Heart right ventricle (tissue), 16 donors: ENCODE results near the gene PABPN1. TPM values are rescaled to one million over a fixed set of nuclear protein-coding genes. Genes with fewer than 3 reads are reported as not detected.

ENCODE experiments used
- ATAC-seq, 8 donors: fragments of 200-7000 bp; cut with Tn5 transposase; one replicate each; pipeline ENCODE4 v1.9.1; 2020; ENCODE audit warnings: mild to moderate bottlenecking in 8 of 8, moderate library complexity in 8 of 8, moderate number of reproducible peaks in 1 of 8
- DNase-seq, 2 donors: peaks; one replicate each; pipeline ENCODE4 v3.0.0-alpha.2; 2020
- H3K27ac ChIP-seq, 10 donors: fragments of 200-600 bp; sonication (generic) in 2 of 10; one replicate each; pipeline versions ENCODE4 v1.5.0 to v1.8.0; 2020 to 2022; ENCODE audit warnings: mild to moderate bottlenecking in 3 of 10
- H3K27me3 ChIP-seq, 7 donors: fragments of 200-600 bp; one replicate each; pipeline ENCODE4 v1.8.0; 2021 to 2022; ENCODE audit warnings: mild to moderate bottlenecking in 2 of 7
- H3K36me3 ChIP-seq, 9 donors: fragments of 200-600 bp; sonication (generic) in 1 of 9; one replicate each; pipeline versions ENCODE4 v1.5.0 to v1.8.0; 2020 to 2022; ENCODE audit warnings: mild to moderate bottlenecking in 2 of 9
- H3K4me1 ChIP-seq, 9 donors: fragments of 200-600 bp; sonication (generic) in 1 of 9; one replicate each; pipeline versions ENCODE4 v1.5.0 to v1.8.0; 2020 to 2022; ENCODE audit warnings: mild to moderate bottlenecking in 4 of 9
- H3K4me3 ChIP-seq, 10 donors: fragments of 200-600 bp; sonication (generic) in 2 of 10; one replicate each; pipeline versions ENCODE4 v1.5.0 to v1.8.0; 2020 to 2022; ENCODE audit warnings: mild to moderate bottlenecking in 7 of 10, moderate library complexity in 2 of 10
- H3K9me3 ChIP-seq, 11 donors: fragments of 200-600 bp in 10 of 11; sonication (generic) in 2 of 11; one replicate each; pipeline versions ENCODE4 v1.5.0 to v1.8.0; 2013 to 2022; ENCODE audit warnings: mild to moderate bottlenecking in 2 of 11, control low read depth in 1 of 11, moderate library complexity in 1 of 11
- WGBS, 2 donors: extraction: QIAGEN DNeasy Blood & Tissue Kit; methylation state at CpG; one replicate each; pipeline ENCODE4 v1.1.7; 2013; ENCODE audit warnings: inconsistent platforms in 1 of 2; 5-methylcytosine and 5-hydroxymethylcytosine counted together
- intact Hi-C, 10 donors: fragments of 100-400 bp; cut with DNase I; formaldehyde crosslinking; loops; one replicate each; pipeline versions ENCODE4 v1.11.1 to v1.14.2; 2022
- polyA plus RNA-seq, 2 donors: library from polyadenylated mRNA; stranded (reverse); fragments of 200-250 nt; gene quantifications; one replicate each; pipeline ENCODE4 v1.2.3, GENCODE V29; 2013
- total RNA-seq, 10 donors: library from RNA; stranded (reverse); fragmentation: NEBNext Ultra II Directional in 3 of 10; extraction: Animal tissue kit (Norgen Biotek cat#: 25700) in 3 of 10; gene quantifications; one replicate each; pipeline versions ENCODE4 v1.2.1 to v1.2.4, GENCODE V29; 2021 to 2023
- TF ChIP-seq, protein P1 (sequence below), 9 donors: fragments of 200-600 bp; sonication (generic) in 2 of 9; IDR thresholded peaks; one replicate each; pipeline versions ENCODE4 v1.5.0 to v1.8.0; 2021 to 2022; ENCODE audit warnings: antibody characterized with exemption in 9 of 9, mild to moderate bottlenecking in 5 of 9, moderate library complexity in 1 of 9
- donor health status: Arrhythmogenic right ventricular cardiomyopathy.
- donor health status: ischemic (EF 13 %, LVEDD 7.1; RV severe dilation, severe dysfunction).
- donor health status: healthy with polysubstance abuse.
- donor health status: DM: no; HTN: yes; CAD: no.
- donor health status: DM: no; HTN: no; CAD: no.
- donor health status: ischemic (EF 25% LVEDD 6.9; RV normal size, moderate dysfunction).
- donor health status: ischemic (EF 25% LVEDD 5.7; RV mildly dilated, moderate dysfunction).
- donor health status: healthy.
- donor health status: DM: yes; HTN: yes; CAD: no.
- donor health status: Ischemic cardiomyopathy.
- donor health status: ischemic (EF 35%, LVEDD 5.7; RV mildly dilated, moderate dysfunction).
- donor health status: nonischemic (EF 11% LVEDD 7.7; RV severe dilation, severe dysfunction).
- donor health status: DM: yes; HTN: yes; CAD: no.
- donor health status: PGD.
- donor health status: ischemic (EF 29% LVEDD 5.4; RV normal size, mild dysfunction).
- donor health status: nonischemic (EF 23%, LVEDD 6.1; RV moderate dilation, normal function).

Gene PABPN1
- total and polyA plus RNA-seq, 12 donors: 57.0 to 196 (median 68.6) TPM

DNA sequence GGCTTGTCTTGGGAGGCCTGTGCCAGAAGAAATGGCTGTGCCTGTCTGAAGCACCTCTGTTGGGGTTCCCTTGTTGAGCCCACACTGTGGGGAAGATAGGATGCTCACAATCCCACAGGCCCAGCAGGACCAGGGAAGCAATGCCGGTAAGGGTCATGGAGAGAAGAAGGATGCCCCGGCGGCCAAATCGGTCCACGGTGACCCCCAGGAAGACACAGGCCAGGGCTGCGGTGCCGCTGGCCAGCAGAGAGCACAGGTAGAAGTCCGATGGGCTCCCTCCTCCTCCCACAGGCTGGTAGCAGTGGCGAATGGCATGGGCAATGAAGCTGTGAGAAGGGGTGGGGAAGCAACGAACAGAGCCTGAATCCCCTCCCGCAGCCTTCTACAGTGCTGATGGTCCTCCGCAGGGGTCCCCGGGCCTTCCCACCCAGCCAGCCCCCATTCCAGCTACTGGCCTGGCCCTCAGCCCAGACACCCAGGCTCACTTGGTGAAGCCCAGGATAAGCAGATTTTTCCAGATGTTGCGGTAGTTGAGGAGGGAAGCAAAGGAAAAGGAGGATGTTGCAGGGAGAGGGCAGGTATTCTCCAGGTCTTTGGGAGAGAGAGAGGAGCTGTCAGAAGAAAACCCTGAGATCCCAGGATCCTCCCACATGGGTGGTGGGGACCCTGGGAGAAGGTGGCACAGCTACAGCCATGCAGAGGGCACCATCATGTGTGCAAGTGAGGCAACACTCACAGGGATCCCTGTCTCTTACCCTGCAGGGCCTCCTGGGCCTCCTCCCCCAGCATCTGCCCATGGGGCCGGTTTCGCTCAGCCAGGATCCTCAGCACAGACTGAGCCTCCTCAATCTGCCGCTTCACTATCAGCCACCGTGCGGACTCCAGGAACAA, 26.4 kb downstream of the PABPN1 start:
- Histone ChIP-seq H3K36me3 (no peaks in the 10 kb centered on the region), H3K27me3 (peaks cover 0 to 23% (median 0%) of the 10 kb centered on the region in 7 donors), H3K4me3 (no peak overlapping the region), H3K4me1 (peaks cover 0 to 12% (median 9%) of the 10 kb centered on the region in 9 donors), H3K27ac (no peak overlapping the region), H3K9me3 (no peaks in the 10 kb centered on the region)
- ATAC-seq: peak in 1 of 8 donors; percentile 1
- 94 to 95% methylated on average over 19 of the region's 19 CpGs for WGBS, 2 donors
- intact Hi-C loops: no loop called here
- TF ChIP-seq, protein P1, sequence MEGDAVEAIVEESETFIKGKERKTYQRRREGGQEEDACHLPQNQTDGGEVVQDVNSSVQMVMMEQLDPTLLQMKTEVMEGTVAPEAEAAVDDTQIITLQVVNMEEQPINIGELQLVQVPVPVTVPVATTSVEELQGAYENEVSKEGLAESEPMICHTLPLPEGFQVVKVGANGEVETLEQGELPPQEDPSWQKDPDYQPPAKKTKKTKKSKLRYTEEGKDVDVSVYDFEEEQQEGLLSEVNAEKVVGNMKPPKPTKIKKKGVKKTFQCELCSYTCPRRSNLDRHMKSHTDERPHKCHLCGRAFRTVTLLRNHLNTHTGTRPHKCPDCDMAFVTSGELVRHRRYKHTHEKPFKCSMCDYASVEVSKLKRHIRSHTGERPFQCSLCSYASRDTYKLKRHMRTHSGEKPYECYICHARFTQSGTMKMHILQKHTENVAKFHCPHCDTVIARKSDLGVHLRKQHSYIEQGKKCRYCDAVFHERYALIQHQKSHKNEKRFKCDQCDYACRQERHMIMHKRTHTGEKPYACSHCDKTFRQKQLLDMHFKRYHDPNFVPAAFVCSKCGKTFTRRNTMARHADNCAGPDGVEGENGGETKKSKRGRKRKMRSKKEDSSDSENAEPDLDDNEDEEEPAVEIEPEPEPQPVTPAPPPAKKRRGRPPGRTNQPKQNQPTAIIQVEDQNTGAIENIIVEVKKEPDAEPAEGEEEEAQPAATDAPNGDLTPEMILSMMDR (IDR thresholded peaks at IDR 0.05): no peak
- no peak for DNase-seq

DNA sequence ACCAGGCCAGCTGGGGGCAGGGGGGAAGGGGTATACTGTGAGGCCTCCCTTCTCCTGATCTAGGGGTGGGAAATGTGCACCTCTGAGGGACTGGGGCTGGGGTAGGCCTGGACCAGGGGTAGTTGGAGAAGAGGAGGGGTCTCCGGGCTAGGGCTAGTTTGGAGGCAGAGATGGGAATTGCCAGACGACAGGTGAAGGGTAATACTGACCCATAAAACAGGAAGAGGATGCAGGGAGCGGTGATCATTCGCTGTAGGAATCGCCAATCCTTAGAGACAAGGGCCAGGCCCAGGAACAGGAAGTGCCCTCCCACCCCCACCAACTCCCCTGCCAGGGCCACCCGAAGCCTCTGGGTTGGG, 27.0 kb downstream of the PABPN1 start:
- peaks cover 0 to 30% (median 0%) of the 10 kb centered on the region in 7 donors for H3K27me3 ChIP-seq
- H3K27ac ChIP-seq: no peak overlapping the region
- DNase-seq: no peak
- no peaks in the 10 kb centered on the region for H3K36me3 ChIP-seq
- TF ChIP-seq, protein P1 (IDR thresholded peaks at IDR 0.05): no peak
- no peak overlapping the region for H3K4me3 ChIP-seq
- intact Hi-C loops: no loop called here
- H3K9me3 ChIP-seq: no peaks in the 10 kb centered on the region
- ATAC-seq: no peak
- 85% methylated on average over 6 of the region's 6 CpGs for WGBS, 2 donors
- peaks cover 0 to 18% (median 9%) of the 10 kb centered on the region in 9 donors for H3K4me1 ChIP-seq

DNA sequence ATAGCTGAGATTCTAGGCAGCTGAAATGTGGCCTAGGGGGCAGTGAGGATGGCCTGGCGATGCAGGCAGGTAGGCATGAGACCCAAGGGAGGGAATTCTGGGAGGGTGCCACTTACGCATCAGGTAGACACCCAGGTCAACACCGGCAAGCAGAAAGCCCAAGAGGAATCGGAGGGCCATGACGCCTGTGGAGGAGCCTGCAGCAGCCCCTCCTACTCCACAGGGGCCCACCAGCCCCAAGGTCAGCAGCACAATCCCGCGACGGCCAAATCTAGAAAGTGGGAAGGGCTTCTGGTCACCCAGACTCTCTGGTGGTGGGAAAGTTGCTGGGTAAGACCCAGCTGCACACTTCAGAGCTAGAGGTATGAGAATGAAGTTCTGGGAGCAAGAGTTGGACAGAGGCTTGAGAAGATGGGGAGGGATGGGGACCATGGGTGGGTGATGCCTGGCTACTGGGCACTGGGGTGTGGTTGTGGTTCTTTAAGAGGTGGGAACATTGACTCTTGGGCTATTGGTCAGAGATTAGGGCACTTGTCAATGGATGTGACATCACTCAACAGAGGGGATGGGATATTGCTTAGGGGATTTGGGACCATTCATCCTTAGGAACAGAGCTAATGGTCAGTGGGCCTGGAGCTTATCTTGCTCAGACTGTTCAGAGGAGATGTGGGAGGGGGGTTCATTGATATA, 28.0 kb downstream of the PABPN1 start:
- TF ChIP-seq, protein P1 (IDR thresholded peaks at IDR 0.05): no peak
- ATAC-seq (no peak), DNase-seq (no peak)
- H3K4me1 ChIP-seq: peaks cover 0 to 20% (median 9%) of the 10 kb centered on the region in 9 donors
- WGBS, 2 donors: 87 to 96% methylated on average over 8 of the region's 8 CpGs
- no peaks in the 10 kb centered on the region for H3K36me3 ChIP-seq
- H3K27me3 ChIP-seq: peaks cover 0 to 39% (median 0%) of the 10 kb centered on the region in 7 donors
- no peak overlapping the region for H3K4me3 ChIP-seq
- intact Hi-C loops: no loop called here
- no peak overlapping the region for H3K27ac ChIP-seq
- no peaks in the 10 kb centered on the region for H3K9me3 ChIP-seq

DNA sequence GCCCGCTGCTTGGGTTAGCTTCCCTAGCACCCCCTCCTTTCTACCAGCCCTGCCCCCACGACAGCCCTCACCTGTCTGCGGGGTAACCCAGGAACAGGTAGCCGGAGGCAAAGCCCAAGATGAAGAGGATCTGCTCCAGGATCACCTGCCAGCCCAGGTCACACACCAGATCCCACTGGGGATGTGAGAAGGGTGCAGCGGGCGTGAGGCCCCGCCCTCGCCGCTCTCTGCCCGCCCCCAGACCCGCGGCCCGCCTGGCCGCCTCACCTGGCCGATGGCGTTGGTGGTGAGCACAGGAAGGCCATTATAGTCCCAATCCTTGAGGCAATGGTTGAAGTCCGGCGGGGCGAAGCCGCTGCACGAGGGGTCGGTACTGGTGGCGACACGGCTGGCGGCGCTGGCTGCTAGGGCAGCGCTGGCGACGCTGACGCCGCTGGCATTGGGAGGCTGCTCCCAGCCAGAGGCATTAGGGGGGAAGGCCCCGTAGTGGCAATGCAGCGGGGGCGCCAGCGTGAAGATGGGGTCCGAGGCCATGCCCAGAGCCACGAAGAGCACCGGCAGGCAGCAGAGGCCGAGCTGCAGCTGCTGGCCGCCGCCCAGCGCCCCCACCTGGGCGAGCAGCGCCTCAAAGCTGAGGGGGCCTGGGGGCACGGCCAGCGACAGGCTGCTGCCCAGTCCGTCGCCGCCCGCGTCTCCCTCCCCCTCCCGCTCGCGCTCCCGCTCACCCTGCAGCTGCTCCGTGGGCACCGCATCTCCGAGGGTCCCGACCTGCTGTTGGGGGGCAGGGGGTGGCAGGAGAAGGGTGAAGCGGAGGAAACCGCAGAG, 30.6 kb downstream of the PABPN1 start:
- peaks cover 0 to 20% (median 9%) of the 10 kb centered on the region in 9 donors for H3K4me1 ChIP-seq
- H3K36me3 ChIP-seq: peaks cover 0 to 4% (median 0%) of the 10 kb centered on the region in 9 donors
- DNase-seq (peak in 1 of 2 donors; percentile 17), ATAC-seq (peak; percentile 10 to 45 (median 23))
- H3K9me3 ChIP-seq: no peaks in the 10 kb centered on the region
- peak overlapping the region; percentile 43 to 79 (median 63) for H3K4me3 ChIP-seq
- H3K27ac ChIP-seq: peak overlapping the region in 3 of 10 donors; percentile 20 to 70 (median 58)
- TF ChIP-seq, protein P1 (IDR thresholded peaks at IDR 0.05): peak in 1 of 9 donors; percentile 4
- WGBS, 2 donors: 12 to 15% methylated on average over 54 to 61 of the region's 61 CpGs
- intact Hi-C loops: no loop called here
- H3K27me3 ChIP-seq: peaks cover 0 to 45% (median 0%) of the 10 kb centered on the region in 7 donors
